B cell (primary cell): ENCODE data around the gene OR13J1. TPM values are rescaled to one million over a fixed set of nuclear protein-coding genes. Genes with fewer than 3 reads are reported as not detected.

Experiments
- ATAC-seq: fragments of 200-7000 bp; cut with Tn5 transposase; one replicate; pipeline ENCODE4 v1.10.0; 2021; ENCODE audit warnings: low read depth, mild to moderate bottlenecking, moderate number of reproducible peaks, moderate library complexity
- CTCF ChIA-PET: fragments of 350-600 bp; sonication (Branson Sonifier 250); formaldehyde crosslinking; loops from one replicate; lab custom pipeline; 2021; ENCODE audit warnings: antibody characterized with exemption, inconsistent platforms; lab: Charles Lee
- POLR2A ChIA-PET: fragments of 350-600 bp; sonication (Branson Sonifier 250); formaldehyde crosslinking; loops from one replicate; lab custom pipeline; 2021; ENCODE audit warnings: antibody characterized with exemption; lab: Charles Lee
- DNase-seq: peaks from one replicate; pipeline ENCODE4 v3.0.0; 2013
- H2AFZ ChIP-seq: 2 replicates; pipeline ENCODE4 v1.6.1; 2012; ENCODE audit warnings: mild to moderate bottlenecking, low read depth, low read length; ENCODE audit not compliant: insufficient read depth, poor library complexity, severe bottlenecking
- H3K27ac ChIP-seq, 2 donors: 1 replicate in 1 of 2; 2 replicates in 1 of 2; pipeline ENCODE4 v1.5.1; 2012 to 2013; ENCODE audit warnings: low read length in 2 of 2, mild to moderate bottlenecking in 2 of 2, moderate library complexity in 1 of 2
- H3K27me3 ChIP-seq, 4 experiments: fragments of 200-600 bp in 1 of 4; sonication (generic) in 1 of 4; replicated peaks in 1 of 4; 1 replicate in 2 of 4; 2 replicates in 2 of 4; pipeline versions ENCODE4 v1.6.1 to v1.7.0; 2013 to 2016; ENCODE audit warnings: low read length in 3 of 4, mild to moderate bottlenecking in 2 of 4, mixed read lengths in 1 of 4, moderate library complexity in 1 of 4; ENCODE audit not compliant: insufficient read depth in 4 of 4, control insufficient read depth in 3 of 4; ENCODE audit errors: control extremely low read depth in 1 of 4
- H3K36me3 ChIP-seq, 2 experiments: replicated peaks in 1 of 2; 1 replicate in 1 of 2; 2 replicates in 1 of 2; pipeline versions ENCODE4 v1.6.1 to v1.7.1; 2013; ENCODE audit warnings: low read length in 1 of 2; ENCODE audit not compliant: insufficient read depth in 2 of 2, control insufficient read depth in 1 of 2; ENCODE audit errors: control extremely low read depth in 1 of 2, extremely low read depth in 1 of 2
- H3K4me1 ChIP-seq, 2 donors: fragments of 200-600 bp in 1 of 2; sonication (generic) in 1 of 2; 1 replicate in 1 of 2; 2 replicates in 1 of 2; pipeline versions ENCODE4 v1.5.1 to v1.6.1; 2013 to 2017; ENCODE audit warnings: low read length in 2 of 2; ENCODE audit not compliant: control insufficient read depth in 2 of 2, insufficient read depth in 2 of 2
- H3K4me2 ChIP-seq: replicated peaks from 2 replicates; pipeline ENCODE3; 2012; ENCODE audit warnings: mild to moderate bottlenecking, low read depth, low read length; ENCODE audit not compliant: poor library complexity, severe bottlenecking
- H3K4me3 ChIP-seq, 5 experiments: fragments of 200-600 bp in 1 of 5; sonication (generic) in 1 of 5; 1 replicate in 3 of 5; 2 replicates in 2 of 5; pipeline versions ENCODE4 v1.5.1 to v1.7.0; 2011 to 2016; ENCODE audit warnings: low read length in 4 of 5, mild to moderate bottlenecking in 4 of 5, low read depth in 2 of 5, control low read depth in 1 of 5, moderate library complexity in 1 of 5; ENCODE audit not compliant: insufficient read depth in 1 of 5; ENCODE audit errors: control extremely low read depth in 1 of 5, extremely low read depth in 1 of 5
- H3K79me2 ChIP-seq: fragments of 200-600 bp; sonication (generic); one replicate; pipeline ENCODE4 v1.6.0; 2016; ENCODE audit warnings: low read length; ENCODE audit not compliant: control insufficient read depth, insufficient read depth
- H3K9ac ChIP-seq: fragments of 200-600 bp; sonication (generic); 2 replicates; pipeline ENCODE4 v1.6.1; 2017; ENCODE audit warnings: mild to moderate bottlenecking, low read length, moderate library complexity
- H3K9me3 ChIP-seq, 3 donors: one replicate each; pipeline versions ENCODE4 v1.6.1 to v1.7.1; 2013; ENCODE audit warnings: low read length in 2 of 3; ENCODE audit not compliant: control insufficient read depth in 2 of 3, insufficient read depth in 1 of 3; ENCODE audit errors: control extremely low read depth in 1 of 3
- H4K20me1 ChIP-seq: 2 replicates; pipeline ENCODE4 v1.6.0; 2012; ENCODE audit warnings: mild to moderate bottlenecking, low read length; ENCODE audit not compliant: insufficient read depth, control insufficient read depth, poor library complexity, severe bottlenecking
- H3K27ac Mint-ChIP-seq: one replicate; pipeline ENCODE4 v1.8.0; 2021; ENCODE audit warnings: mixed read lengths
- H3K27me3 Mint-ChIP-seq: one replicate; pipeline ENCODE4 v1.8.0; 2021; ENCODE audit warnings: mixed read lengths
- H3K4me1 Mint-ChIP-seq: one replicate; pipeline ENCODE4 v1.8.0; 2021; ENCODE audit warnings: mixed read lengths
- H3K4me3 Mint-ChIP-seq: one replicate; pipeline ENCODE4 v1.8.0; 2021; ENCODE audit warnings: mixed read lengths
- H3K9me3 Mint-ChIP-seq: one replicate; pipeline ENCODE4 v1.8.0; 2022; ENCODE audit warnings: mixed read lengths; ENCODE audit not compliant: insufficient read depth
- EZH2 ChIP-seq: IDR thresholded peaks from 2 replicates; pipeline ENCODE4 v1.6.1; 2012; ENCODE audit warnings: borderline replicate concordance, low read depth, mild to moderate bottlenecking, moderate library complexity, low read length; ENCODE audit not compliant: insufficient read depth, poor library complexity, severe bottlenecking
- WGBS: methylation state at CpG from one replicate; pipeline ENCODE4 v1.1.5; 2013; ENCODE audit warnings: missing lambda C conversion rate; ENCODE audit not compliant: insufficient coverage; 5-methylcytosine and 5-hydroxymethylcytosine counted together
- intact Hi-C: fragments of 100-400 bp; cut with micrococcal nuclease; formaldehyde crosslinking; loops from one replicate; pipeline ENCODE4 v1.10.0; 2022
- polyA plus RNA-seq: library from polyadenylated mRNA; depleted of rRNA; stranded (reverse); fragments of >200 nt; gene quantifications from 2 replicates; pipeline ENCODE4 v1.2.3, GENCODE V29; 2012
- total RNA-seq, 2 donors: library from RNA; stranded (reverse); fragments of 120-200 nt in 1 of 2; gene quantifications; 1 replicate in 1 of 2; 2 replicates in 1 of 2; pipeline versions ENCODE4 v1.2.3 to v1.2.4, GENCODE V29; 2013 to 2022
- TF ChIP-seq, protein P1 (sequence below): fragments of 200-600 bp; IDR thresholded peaks from one replicate; pipeline ENCODE4 v1.8.0; 2022; ENCODE audit warnings: antibody characterized with exemption, mild to moderate bottlenecking

OR13J1 gene
- total and polyA plus RNA-seq, 2 donors (not counting 1 experiment from before 2014, with no cell fraction given), result not detected

DNA sequence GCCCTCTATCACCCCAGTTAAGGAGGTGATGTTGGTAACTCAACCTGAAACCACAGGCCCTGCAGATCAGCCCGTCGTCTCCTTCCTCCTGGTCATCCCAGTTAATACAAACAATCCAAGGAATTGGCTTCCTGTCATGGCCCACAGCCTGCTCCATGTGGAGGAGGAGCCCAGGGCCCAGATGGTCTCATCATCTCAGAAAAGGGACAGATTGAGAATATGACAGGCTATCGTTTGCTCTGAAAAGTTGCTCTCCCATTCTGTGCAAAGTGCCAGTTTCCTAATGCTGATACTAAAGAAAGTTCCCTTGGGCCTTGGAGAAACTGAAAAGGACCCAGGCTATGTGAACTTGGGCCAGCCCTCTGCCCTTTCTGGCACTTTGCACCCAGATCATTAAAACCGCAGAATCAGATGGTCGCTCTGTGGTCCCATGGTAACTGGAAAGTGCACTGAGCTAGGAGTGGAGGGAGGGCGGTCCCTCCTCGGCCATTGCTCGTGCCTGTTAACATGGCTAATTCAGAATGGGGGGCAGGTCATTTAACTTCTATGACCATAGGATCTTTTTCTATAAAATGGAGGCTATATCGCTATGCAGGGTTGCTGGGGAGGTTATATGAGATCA lies 38.4 kb upstream of the OR13J1 start:
- Histone ChIP-seq H3K4me3 (no peak overlapping the region), H3K4me1 (peaks cover 4 to 7% of the 10 kb centered on the region in 2 donors), H3K9ac (no peak overlapping the region), H2AFZ (no peak overlapping the region), H3K9me3 (no peaks in the 10 kb centered on the region), H3K27me3 (peaks cover 0 to 13% (median 3%) of the 10 kb centered on the region in 4 experiments), H4K20me1 (no peaks in the 10 kb centered on the region), H3K79me2 (no peaks in the 10 kb centered on the region), H3K4me2 (no peak overlapping the region), H3K27ac (no peak overlapping the region), H3K36me3 (no peaks in the 10 kb centered on the region)
- TF ChIP-seq EZH2, result no peak
- TF ChIP-seq, protein P1, sequence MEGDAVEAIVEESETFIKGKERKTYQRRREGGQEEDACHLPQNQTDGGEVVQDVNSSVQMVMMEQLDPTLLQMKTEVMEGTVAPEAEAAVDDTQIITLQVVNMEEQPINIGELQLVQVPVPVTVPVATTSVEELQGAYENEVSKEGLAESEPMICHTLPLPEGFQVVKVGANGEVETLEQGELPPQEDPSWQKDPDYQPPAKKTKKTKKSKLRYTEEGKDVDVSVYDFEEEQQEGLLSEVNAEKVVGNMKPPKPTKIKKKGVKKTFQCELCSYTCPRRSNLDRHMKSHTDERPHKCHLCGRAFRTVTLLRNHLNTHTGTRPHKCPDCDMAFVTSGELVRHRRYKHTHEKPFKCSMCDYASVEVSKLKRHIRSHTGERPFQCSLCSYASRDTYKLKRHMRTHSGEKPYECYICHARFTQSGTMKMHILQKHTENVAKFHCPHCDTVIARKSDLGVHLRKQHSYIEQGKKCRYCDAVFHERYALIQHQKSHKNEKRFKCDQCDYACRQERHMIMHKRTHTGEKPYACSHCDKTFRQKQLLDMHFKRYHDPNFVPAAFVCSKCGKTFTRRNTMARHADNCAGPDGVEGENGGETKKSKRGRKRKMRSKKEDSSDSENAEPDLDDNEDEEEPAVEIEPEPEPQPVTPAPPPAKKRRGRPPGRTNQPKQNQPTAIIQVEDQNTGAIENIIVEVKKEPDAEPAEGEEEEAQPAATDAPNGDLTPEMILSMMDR, result no peak
- CTCF ChIA-PET, result interaction anchor here (0.6 kb wide), 2 partner anchors 128 to 927 kb away, joined by 3 read pairs; no protein-coding TSS in a partner anchor
- Mint-ChIP-seq H3K4me3 (no peak overlapping the region), H3K9me3 (no peaks in the 10 kb centered on the region), H3K4me1 (peaks cover 7% of the 10 kb centered on the region), H3K27me3 (peaks cover 25% of the 10 kb centered on the region), H3K27ac (no peak overlapping the region)
- WGBS, result 86% methylated on average over 6 of the region's 9 CpGs
- ATAC-seq (no peak), DNase-seq (no peak)
- POLR2A ChIA-PET, result no interaction called here
- intact Hi-C loops, result no loop called here

DNA sequence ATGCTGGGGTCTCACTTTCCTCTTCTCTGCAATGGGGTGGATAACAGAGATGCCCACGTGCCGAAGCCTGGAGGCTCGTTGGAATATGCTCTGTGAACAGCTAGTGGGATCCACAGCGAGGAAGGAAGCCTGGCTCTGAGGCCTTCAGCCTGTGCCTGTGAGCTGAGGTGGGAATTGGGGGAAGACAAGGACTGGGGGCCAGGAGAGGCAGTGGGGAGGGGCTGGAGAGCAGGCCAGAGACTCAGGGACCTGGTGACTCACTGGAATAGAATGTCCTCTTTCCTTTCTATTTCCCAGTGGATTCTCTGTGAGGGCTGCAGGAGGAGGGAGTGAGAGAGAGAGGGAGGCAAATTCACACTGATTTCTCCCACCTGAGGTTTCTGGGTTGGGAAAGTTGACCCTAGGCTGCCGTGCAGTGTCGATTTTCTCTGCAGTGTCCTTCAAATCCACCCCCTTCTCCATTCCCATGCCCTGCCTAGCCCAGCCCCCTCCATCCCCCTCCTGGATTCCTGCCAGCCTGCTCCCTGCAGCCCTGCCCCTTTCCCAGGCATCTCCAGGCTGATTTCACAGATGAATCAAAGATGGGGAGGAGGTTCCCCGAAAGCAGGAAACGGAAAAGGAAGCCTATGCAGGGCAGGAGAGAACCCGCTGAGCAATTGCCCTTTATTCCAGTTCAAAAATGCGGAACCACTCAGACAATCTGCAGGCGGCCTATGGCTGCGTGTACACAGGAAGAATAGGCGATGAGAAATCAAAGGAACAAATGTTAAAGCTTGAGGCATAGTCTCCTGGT lies 37.7 kb upstream of the OR13J1 start:
- Mint-ChIP-seq H3K27ac (no peak overlapping the region), H3K4me1 (peaks cover 7% of the 10 kb centered on the region), H3K4me3 (no peak overlapping the region), H3K27me3 (peaks cover 28% of the 10 kb centered on the region), H3K9me3 (no peaks in the 10 kb centered on the region)
- intact Hi-C loops, result no loop called here
- CTCF ChIA-PET, result interaction anchor here (0.6 kb wide), 1 partner anchor 926 kb away, joined by 3 read pairs; no protein-coding TSS in a partner anchor
- no peaks in the 10 kb centered on the region for H3K79me2 ChIP-seq
- no peak overlapping the region for H3K4me3 ChIP-seq
- POLR2A ChIA-PET, result no interaction called here
- peaks cover 0 to 16% (median 3%) of the 10 kb centered on the region in 4 experiments for H3K27me3 ChIP-seq
- no peaks in the 10 kb centered on the region for H3K36me3 ChIP-seq
- WGBS, result 33% methylated on average over 9 of the region's 13 CpGs
- no peak overlapping the region for H2AFZ ChIP-seq
- no peaks in the 10 kb centered on the region for H4K20me1 ChIP-seq
- H3K4me2 ChIP-seq, result no peak overlapping the region
- no peaks in the 10 kb centered on the region for H3K9me3 ChIP-seq
- peaks cover 4 to 7% of the 10 kb centered on the region in 2 donors for H3K4me1 ChIP-seq
- TF ChIP-seq, protein P1, result no peak
- no peak for TF ChIP-seq EZH2
- ATAC-seq (no peak), DNase-seq (no peak)
- no peak overlapping the region for H3K9ac ChIP-seq
- no peak overlapping the region for H3K27ac ChIP-seq
